ENCODE measurements around the gene ARFIP1.
"Not testable (repeated sequence)": the region's sequence is repeated elsewhere in the genome, so short reads cannot be mapped to it uniquely, and the experiment has no call there.

ARFIP1 gene

DNA sequence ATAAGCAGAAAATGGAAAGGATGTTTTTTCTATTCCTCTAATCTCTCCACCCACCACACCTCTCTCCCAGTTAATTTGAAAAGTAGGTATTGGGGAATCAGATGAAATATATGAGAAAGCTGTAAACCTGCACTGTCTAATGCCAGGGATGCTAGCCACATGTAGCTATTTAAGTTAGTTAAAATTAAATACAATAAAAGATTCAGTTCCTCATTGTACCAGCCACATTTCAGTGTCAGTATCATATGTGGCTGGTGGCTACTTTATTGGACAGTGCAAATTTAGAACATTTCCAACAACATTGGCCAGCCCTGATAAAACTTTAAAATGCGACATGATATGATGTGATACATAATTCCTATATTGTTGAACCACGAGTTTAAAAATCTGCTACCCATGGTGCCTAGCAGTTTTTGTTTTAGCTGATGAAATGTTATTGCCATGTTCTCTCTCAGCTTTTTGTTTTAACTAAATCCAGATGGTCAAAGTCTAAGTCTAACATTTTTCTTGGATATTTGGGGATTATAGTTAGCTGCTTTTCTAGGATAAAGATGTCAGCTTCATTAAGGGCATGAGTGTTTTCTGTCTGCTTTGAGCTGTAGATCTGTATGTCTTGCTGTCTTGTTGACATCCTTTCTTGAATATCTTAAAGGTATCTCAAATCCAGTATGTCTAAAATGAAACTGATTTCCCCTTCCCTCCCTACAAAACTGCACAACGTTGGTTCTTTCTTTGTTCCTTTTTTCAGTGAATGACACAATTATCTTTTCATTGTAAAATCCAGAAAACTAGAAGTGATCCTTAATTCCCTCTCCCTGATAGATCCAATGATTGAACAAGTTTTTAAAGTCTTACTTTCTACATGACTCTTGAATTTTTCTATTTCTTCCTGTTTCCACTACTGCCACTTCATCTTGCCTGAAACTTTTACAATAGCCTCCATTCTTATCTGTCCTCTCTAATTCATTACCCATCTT lies 6.2 kb downstream of the ARFIP1 start:
- DNase-seq (ENCODE audit: low spot score): peak; percentile 14

DNA sequence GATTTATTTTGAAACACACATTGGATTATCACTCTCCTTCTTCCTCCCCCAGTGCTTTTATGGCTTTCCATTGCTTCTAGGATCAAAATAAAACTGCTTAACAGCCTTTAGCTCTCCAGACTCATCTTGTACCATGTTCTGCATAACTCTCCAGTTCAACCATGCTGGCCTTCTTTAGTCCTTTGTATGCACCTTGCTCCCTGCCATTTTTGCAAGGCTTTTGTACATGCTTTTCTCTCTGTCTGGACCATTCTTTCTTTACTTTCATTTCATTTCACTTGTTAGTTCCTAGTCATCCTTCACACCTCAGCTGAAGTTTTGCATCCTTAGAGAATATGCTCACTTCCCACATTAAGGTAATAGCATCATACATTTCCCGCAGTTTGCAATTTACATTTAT lies 6.9 kb downstream of the ARFIP1 start:
- DNase-seq (ENCODE audit: low spot score): no peak

DNA sequence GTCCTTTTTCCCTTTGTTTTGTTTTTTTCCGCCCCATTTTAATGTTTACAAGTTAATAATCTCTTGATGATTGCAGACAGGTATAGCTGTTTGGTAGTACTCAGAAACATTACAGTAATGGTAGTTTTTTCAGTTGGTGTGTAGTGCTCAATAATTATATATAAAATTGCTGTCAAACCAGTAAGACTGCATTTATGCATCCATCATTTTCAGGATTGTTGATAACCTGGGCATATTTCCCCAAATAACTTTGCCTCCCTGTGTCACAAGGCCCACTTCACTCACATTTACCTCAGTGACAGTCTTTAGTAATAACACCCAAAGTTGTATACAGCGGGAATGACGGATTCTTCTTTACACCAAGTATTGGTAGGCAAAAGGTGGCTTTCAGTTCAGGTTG lies 16.1 kb downstream of the ARFIP1 start:
- DNase-seq (ENCODE audit: low spot score): no peak

DNA sequence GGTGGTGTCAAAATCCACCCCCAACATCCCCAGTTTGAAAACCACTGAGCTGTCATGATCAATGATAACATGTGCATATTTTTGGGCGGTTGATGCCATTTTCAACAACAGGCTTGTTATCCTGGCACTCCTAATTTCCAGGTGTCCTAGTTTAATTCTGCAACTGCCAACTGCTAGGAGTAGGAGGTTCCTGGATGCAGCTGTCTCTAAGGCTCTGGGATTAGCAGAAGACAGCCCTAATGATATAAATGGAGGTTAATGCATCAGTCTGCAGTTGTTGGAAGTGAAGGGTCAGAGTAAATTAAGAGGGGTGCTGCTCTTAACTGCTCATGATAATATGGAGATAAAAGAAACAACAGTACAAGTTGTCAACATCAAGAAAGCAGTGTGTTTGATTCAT lies 23.8 kb downstream of the ARFIP1 start:
- DNase-seq (ENCODE audit: low spot score): no peak

DNA sequence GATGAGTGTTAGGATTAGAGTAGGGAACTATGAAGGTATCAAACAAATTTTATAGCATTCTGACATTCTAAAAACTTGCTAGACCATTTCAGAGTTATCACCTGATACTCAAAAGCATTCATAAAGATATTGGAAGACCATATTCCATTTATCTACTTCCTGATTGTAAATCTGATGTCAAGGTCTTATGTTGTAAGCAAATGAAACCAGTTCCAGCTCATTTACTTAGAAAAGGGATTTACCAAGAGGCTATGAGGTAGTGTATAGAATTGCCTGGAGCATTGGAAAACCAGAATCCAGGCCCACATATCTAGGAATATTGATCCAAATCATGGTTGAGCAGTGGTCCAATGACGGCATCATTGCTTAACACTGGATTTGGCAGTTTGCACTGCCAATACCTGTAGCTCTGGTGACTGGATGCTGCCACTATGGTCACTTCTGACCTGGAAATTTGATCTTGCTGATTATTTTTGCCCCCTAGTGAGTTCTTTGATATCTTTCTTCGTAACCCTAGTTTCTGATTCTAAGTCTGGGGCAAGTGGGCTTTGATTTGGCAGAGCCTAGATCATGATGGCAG lies 25.4 kb downstream of the ARFIP1 start:
- DNase-seq (ENCODE audit: low spot score): no peak

DNA sequence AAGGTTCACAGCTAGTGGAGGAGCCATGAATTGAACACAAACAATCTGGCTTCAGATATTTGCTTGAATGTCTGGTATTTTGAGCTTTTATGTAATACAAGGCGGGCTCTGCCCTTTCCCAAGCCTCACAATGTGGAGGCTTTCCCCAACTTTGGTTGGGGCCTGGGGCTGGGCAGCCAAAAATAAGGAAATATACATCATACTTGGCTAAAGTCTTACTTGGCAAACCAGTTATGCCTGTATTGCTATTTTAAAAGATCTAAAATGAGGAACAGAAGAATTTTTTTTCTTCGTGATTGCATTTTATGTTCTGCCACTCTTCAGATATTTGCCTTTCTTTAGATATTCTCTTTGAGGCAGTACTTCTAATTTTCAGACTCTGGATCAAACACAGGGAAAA lies 26.1 kb downstream of the ARFIP1 start:
- DNase-seq (ENCODE audit: low spot score): no peak

DNA sequence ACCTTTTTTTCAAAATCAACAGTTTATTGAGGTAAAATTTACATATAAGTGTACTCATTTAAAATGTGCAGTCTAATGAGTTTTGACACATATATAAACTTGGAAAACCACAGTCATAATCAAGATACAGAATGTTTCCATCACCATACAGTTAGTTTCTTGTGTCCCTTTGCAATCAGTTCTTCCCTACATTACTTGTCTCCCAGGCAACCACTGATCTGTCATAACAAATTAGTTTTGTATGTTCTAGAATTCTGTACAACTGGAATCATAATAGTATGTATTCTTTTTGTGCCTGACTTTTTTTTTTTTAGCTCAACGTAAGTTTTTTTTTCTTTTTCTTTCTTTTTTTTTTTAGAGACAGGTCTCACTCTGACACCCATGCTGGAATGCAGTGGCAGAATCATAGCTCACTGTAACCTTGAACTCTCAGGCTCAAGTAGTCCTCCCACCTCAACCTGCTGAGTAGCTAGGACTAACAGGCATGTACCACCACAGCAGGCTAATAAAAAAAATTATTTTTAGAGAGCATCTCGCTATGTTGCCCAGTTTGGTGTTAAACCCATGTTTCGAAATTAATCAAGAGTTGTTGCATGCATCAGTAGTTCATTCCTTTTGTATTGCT lies 26.9 kb downstream of the ARFIP1 start:
- no peak for DNase-seq (ENCODE audit: low spot score)

DNA sequence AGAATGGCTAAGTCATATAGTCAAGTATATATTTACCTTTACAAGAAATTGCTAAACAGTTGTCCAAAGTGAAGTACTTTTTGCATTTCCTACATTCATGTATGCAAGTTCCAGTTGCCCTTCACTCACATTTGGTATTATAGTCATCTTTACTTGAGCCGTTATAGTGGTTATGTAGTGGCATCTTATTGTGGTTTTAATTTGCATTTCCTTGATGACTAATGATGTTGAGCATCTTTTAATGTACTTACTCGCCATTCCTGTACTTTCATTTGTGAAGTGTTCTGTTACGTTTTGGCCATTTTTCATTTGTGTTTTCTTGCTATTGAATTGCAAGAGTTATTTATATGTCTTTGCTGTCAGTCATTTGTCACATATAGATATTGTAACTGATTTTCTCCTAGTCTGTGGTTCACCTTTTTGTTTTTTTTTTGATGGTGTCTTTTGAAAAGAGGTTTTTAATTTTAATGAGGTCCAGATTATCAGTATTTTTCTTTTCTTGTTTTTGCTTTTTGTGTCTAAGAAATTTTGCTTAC lies 27.6 kb downstream of the ARFIP1 start:
- no peak for DNase-seq (ENCODE audit: low spot score)

DNA sequence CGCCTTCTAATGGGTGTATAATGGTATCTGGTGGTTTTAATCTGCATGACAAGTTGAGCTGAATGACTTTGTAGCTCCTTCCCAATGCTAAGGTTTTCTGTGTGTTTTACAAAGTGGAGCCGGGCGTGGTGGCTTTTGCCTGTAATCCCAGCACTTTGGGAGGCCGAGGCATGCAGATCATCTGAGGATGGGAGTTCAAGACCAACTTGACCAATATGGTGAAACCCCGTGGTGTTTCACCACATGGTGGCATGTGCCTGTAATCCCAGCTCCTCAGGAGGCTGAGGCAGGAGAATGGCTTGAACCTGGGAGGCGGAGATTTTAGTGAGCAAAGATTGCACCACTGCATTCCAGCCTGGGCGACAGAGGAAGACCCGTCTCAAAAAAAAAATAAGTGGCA lies 28.9 kb downstream of the ARFIP1 start:
- DNase-seq (ENCODE audit: low spot score): no peak

DNA sequence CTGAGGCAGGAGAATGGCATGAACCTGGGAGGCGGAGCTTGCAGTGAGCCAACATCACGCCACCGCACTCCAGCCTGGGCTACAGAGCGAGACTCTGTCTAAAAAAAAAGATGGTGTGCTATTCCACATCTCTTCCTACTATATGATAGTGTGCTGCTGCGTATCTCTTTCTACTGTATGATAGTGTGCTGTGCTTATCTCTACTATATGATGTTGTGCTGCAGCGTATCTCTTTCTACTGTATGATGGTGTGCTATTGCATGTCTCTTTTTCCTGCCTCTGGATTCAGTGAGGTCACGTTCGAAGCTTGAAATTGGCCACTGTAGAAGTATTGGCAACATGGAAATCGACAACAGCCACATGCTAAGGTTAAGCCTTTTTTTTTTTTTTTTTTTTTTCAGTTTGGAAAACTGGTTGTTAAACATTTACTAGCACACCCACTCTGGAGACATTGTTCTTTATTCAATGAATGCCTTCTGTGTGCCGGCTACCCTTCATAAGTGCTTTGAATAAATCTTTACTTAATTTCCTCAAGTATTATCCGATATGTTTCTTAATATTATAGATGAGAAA lies 31.0 kb downstream of the ARFIP1 start:
- no peak for DNase-seq (ENCODE audit: low spot score)

DNA sequence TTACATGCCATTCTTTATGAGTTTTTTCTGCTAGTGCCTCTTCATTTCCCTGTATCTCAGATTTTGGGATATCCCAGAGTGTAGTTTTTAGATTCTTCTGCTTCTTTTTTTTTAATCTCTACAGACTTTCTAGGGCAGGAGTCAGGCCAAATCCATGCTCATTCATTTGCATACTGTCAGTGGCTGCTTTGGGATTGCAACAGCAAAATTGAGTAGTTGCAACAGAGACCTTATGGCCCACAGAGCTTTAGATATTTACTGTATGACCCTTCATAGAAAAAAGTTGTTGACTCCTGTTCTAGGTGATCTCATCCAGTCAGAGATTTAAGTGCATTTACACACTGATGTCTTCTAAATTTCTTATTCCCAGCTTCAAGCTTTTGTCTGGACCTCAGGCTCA lies 35.3 kb downstream of the ARFIP1 start:
- no peak for DNase-seq (ENCODE audit: low spot score)

DNA sequence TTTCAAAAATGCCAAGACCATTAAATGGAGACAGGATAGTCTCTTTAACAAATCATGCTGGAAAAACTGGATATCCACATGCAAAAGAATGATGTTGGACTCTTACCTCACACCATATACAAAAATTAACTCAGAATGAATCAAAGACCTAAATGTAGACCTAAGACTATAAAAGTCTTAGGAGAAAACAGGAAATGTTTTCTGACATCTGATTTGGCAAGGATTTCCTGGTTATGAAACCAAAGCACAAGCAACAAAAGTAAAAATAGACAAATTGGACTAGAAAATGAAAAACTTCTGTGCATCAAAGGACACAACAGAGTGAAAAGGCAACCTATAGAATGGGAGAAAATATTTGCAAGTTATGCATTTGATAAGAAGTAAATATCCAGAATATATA lies 37.6 kb downstream of the ARFIP1 start:
- no peak for DNase-seq (ENCODE audit: low spot score)

DNA sequence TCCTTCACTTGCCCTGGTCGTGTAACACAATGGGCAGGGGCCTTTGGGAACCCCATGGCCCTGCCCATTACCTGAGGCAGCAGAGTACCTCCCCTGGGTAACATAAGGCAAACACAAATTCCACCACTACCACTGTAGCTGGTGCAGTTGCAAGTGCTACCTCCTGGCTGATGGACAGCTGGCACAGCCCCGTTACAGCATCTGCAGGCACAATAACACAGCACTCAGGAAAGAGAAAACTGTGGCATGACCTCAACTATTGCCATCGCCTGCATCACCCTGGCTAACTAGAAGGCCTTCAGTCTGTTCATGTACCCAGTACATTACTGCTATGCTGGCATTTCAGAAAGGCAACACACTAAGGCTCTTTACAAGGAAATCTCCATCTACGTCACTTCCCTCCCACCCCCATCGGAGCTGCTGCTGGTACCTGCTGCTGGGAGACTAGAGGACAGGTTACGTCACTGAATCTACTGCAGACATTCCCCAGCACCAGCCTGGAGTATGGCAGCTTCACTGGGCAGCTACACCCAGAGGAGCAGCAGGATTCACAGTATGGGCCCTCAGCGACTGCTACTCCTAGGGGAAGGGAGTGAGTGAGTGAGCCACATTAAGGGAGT lies 39.4 kb downstream of the ARFIP1 start:
- no peak for DNase-seq (ENCODE audit: low spot score)

DNA sequence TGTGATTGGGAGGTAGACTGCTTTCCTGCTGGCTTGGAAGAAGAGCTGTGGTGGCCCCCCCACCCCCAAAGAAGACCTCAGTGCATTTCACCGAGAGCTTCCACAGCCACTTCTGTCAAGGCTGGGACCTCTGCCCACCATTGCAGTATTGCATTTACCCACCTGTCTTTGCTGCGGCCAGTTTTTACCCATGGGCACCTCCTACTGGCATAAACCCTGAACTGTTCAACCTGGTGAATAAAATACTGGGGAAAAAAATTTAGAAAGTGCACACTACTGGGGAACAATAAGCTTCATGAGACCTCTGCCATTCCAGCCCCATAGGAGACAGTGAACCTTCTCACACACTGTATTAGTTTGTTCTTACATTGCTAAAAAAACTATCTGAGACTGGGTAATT lies 40.3 kb downstream of the ARFIP1 start:
- DNase-seq (ENCODE audit: low spot score): no peak

DNA sequence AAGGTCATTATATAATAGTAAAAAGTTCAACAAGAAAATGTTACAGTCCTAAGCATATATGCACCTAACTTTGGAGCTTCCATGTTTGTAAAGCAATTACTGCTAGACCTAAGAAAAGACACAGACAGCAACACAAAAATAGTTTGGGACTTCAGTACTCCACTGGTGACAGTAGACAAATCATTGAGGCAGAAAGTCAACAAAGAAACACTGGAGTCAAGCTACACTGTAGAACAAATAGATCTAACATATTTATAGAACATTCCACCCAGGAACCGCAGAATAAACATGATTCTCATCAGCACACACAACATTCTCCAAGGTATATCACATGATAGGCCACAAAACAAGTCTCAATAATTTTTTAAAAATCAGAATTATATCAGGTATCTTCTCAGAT lies 42.6 kb downstream of the ARFIP1 start:
- DNase-seq (ENCODE audit: low spot score): no peak

DNA sequence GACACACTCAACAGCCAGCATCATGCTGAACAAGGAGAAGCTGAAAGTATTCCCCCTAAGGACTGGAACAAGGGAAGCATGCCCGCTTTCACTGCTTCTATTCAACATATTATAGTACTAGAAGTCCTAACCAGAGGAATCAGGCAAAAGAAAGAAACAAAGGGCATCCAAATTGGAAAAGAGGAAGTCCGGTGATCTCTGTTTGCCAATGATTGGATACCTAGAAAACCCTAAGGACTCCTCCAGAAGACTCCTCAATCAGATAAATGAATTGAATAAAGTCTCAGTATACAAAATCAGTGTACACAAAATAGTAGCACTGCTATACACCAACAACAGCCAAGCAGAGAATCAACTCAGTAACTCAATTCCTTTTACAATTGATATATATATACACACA lies 44.8 kb downstream of the ARFIP1 start:
- DNase-seq (ENCODE audit: low spot score): no peak

DNA sequence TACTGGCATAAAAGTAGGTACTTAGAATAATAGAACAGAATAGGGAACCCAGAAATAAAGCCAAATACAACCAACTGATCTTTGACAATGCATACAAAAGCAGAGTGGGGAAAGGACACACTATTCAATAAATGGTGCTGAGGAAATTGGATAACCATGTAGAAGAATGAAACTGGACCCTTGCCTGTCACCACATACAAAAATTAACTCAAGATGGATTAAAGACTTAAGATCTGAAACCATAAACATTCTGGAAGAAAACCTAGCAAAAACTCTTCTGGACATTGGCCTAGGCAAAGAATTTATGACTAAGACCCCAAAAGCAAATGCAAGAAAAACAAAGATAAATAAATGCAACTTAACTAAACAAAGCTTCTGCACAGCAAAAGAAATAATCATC lies 45.6 kb downstream of the ARFIP1 start:
- no peak for DNase-seq (ENCODE audit: low spot score)

DNA sequence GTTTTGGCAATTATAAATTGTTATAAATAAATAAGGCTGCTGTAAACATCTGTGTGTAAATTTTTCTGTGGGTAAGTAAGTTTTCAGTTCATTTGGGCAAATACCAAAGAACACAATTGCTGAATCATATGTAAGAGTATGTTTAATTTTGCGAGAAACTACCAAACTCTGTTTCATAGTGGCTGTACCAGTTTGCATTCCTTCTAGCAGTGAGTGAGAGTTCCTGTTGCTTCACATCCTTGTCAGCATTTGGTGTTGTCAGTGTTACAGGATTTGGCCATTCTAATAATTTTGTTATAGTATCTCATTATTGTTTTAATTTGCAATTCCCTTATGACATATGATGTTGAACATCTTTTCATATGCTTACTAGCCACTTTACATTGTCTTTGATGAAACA lies 48.4 kb downstream of the ARFIP1 start:
- no peak for DNase-seq (ENCODE audit: low spot score)

DNA sequence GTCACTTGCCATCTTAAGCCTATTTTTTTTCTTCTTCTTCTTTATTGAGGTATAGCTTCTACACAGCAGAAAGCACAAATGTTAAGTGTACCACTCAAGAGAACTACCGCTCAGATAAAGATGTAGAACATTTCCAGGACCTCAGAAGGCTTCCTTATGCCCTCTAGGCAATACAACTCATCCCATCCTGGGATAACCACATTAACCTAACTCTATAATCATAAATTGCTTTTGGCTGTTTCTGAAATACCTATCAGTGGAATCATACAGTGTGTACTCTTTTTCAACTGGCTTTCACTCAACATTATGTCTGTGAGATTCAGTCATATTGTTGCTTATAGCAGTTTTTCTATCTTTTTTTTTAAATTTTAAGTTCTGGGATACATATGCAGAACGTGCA lies 51.7 kb downstream of the ARFIP1 start:
- DNase-seq (ENCODE audit: low spot score): no peak

DNA sequence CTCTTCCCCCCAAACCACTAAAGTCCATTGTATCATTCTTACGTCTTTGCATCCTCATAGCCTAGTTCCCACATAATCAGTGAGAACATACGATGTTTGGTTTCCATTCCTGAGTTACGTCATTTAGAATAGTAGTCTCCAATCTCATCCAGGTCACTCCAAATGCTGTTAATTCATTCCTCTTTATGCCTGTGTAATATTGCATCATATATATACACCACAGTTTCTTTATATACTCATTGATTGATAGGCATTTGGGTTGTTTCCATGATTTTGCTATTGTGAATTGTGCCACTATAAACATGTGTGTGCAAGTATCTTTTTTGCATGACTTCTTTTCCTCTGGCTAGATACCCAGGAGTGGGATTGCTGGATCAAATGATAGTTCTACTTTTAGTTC lies 57.2 kb downstream of the ARFIP1 start:
- no peak for DNase-seq (ENCODE audit: low spot score)

DNA sequence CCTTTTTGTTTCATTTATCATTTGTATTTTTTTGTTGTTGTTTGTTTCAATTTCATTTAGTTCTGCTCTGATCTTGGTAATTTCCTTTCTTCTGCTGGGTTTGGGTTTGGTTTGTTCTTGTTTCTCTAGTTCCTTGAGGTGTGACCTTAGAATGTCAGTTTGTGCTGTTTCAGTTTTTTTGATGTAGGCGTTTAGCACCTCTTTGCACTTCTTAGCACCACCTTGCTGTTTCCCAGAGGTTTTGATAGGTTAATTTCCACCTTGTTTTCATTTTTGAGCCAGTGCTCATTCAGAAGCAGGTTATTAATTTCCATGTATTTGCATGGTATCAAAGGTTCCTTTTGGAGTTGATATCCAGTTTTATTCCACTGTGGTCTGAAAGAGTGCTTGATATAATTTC lies 60.0 kb downstream of the ARFIP1 start:
- DNase-seq (ENCODE audit: low spot score): not testable (repeated sequence)

DNA sequence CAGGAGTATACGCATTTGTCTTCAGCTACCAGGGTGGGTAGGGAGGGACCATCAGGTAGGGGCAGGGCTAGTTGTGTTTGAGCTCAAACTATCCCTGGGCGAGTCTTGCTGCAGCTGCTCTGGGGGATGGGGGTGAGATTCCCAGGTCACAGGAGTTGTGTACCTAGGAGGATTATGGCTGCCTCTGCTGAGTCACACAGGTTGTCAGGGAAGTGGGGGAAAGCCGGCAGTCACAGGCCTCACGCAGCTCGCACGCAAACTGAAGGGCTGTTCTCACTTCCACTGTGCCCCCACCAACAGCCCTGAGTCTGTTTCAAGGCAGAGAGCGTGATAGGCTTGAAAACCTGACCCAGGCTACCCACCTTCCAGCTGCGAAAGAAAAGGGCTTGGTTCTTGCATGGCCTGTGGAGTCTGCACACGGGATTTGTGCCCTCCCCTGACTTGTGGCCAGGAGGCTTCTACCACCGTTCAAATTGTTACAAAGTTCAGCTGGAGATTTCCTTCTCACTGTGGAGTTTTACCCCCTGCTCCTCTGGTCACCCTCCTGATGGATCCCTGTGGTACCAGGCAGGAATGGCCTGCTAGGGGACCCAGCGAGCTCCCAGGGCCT lies 63.8 kb downstream of the ARFIP1 start:
- no peak for DNase-seq (ENCODE audit: low spot score)
